ENCODE results near the gene ARMH1. TPM values are rescaled to one million over a fixed set of nuclear protein-coding genes. Genes with fewer than 3 reads are reported as not detected.
A peak's percentile ranks its signal among the peaks of the same experiment; 100 is the strongest.

ARMH1 gene
- total RNA-seq, 1 experiment from 2014 or later, result 0.15 TPM

- H4K20me1 ChIP-seq (ENCODE audit: low read length), result no peaks in the 10 kb centered on the region
- POLR2A ChIA-PET (ENCODE audit: unreplicated experiment), result interaction anchor here (0.6 kb wide), 1 partner anchor 48 kb away, joined by 3 read pairs; no protein-coding TSS in a partner anchor
Observed at GRCh38 chr1:44673675-44674112, 820 bp upstream of the ARMH1 start.

DNA sequence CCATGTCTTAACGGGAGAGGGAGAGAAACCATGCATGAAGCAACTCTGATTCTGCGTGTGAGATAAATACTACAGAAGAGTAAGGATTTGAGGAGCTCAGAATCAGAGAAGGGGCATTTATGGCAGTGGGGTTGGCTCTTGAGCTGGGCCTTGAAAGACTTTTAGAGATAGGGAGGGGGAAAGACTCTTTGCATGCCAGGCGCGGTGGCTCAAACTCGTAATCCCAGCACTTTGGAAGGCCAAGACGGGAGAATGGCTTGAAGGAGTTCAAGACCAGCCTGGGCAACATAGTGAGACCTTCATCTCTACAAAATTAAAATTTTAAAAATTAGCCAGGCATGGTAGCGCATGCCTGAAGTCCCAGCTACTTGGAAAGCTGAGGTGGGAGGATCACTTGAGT is 672 bp downstream of the ARMH1 start:
- H3K4me2 ChIP-seq (ENCODE audit: low read length), result peak overlapping the region; percentile 96
- H3K79me2 ChIP-seq (ENCODE audit: low read length), result no peaks in the 10 kb centered on the region
- H3K4me3 ChIP-seq (ENCODE audit: low read length), result peak overlapping the region; percentile 79
- peak overlapping the region; percentile 52; the same call in 1 of the 2 replicates for H3K9ac ChIP-seq (ENCODE audit: low read length)
- TF ChIP-seq EZH2phosphoT487 (IDR thresholded peaks at IDR 0.05; ENCODE audit: borderline replicate concordance, low read length) (no peak), EZH2 (IDR thresholded peaks at IDR 0.05; ENCODE audit: low read length, unreplicated experiment) (no peak)
- TF ChIP-seq, protein P1, sequence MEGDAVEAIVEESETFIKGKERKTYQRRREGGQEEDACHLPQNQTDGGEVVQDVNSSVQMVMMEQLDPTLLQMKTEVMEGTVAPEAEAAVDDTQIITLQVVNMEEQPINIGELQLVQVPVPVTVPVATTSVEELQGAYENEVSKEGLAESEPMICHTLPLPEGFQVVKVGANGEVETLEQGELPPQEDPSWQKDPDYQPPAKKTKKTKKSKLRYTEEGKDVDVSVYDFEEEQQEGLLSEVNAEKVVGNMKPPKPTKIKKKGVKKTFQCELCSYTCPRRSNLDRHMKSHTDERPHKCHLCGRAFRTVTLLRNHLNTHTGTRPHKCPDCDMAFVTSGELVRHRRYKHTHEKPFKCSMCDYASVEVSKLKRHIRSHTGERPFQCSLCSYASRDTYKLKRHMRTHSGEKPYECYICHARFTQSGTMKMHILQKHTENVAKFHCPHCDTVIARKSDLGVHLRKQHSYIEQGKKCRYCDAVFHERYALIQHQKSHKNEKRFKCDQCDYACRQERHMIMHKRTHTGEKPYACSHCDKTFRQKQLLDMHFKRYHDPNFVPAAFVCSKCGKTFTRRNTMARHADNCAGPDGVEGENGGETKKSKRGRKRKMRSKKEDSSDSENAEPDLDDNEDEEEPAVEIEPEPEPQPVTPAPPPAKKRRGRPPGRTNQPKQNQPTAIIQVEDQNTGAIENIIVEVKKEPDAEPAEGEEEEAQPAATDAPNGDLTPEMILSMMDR (conservative IDR thresholded peaks at IDR 0.05; ENCODE audit: low read depth, low read length), result no peak
- BruUV-seq (replicated peaks), result no TSS peak
- POLR2A ChIA-PET (ENCODE audit: unreplicated experiment), result no interaction called here
- H3K27ac ChIP-seq (ENCODE audit: low read length), result no peak overlapping the region
- DNase-seq (no peak), ATAC-seq (no peak)
- peaks cover 3% of the 10 kb centered on the region for H3F3A ChIP-seq (ENCODE audit: low read length, unreplicated experiment)
- H4K20me1 ChIP-seq (ENCODE audit: low read length), result no peaks in the 10 kb centered on the region
- no peaks in the 10 kb centered on the region for H3K36me3 ChIP-seq (ENCODE audit: low read depth, low read length)
- CTCF ChIA-PET, result no interaction called here
- peaks cover 42% of the 10 kb centered on the region for H3K4me1 ChIP-seq (ENCODE audit: insufficient read depth, low read length)
- H3K27me3 ChIP-seq (ENCODE audit: low read length), result no peaks in the 10 kb centered on the region
- peak overlapping the region; percentile 89 for H2AFZ ChIP-seq (ENCODE audit: low read length)
- intact Hi-C loops (cut with micrococcal nuclease), result no loop called here
- H3K9me3 ChIP-seq (ENCODE audit: low read length), result no peaks in the 10 kb centered on the region
- H3K9me2 ChIP-seq (replicated peaks; ENCODE audit: low read length), result no peaks in the 10 kb centered on the region

More at GRCh38 chr1:44673675-44674112, 820 bp upstream of the ARMH1 start:
- 0 out of 2 replicates have a peak overlapping the region, but pooled peaks have one; percentile 5 for H3K27ac ChIP-seq (ENCODE audit: low read length)
- peak overlapping the region; percentile 79 for H3K4me3 ChIP-seq (ENCODE audit: low read length)
- CTCF ChIA-PET, result interaction anchor here (0.6 kb wide), 1 partner anchor 12 kb away, joined by 3 read pairs; no protein-coding TSS in a partner anchor
- TSS peak; percentile 73 for BruUV-seq (replicated peaks)
- intact Hi-C loops (cut with micrococcal nuclease), result loop anchor here (5.0 kb wide), 1 partner anchor 34 kb away; no protein-coding TSS in a partner anchor
- no peaks in the 10 kb centered on the region for H3K36me3 ChIP-seq (ENCODE audit: low read depth, low read length)
- H3K9me2 ChIP-seq (replicated peaks; ENCODE audit: low read length), result no peaks in the 10 kb centered on the region
- peaks cover 42% of the 10 kb centered on the region for H3K4me1 ChIP-seq (ENCODE audit: insufficient read depth, low read length)
- H3K9me3 ChIP-seq (ENCODE audit: low read length), result no peaks in the 10 kb centered on the region
- DNase-seq (peak; percentile 11), ATAC-seq (peak; percentile 1; the same call in 1 of the 2 replicates)
- H3F3A ChIP-seq (ENCODE audit: low read length, unreplicated experiment), result peaks cover 3% of the 10 kb centered on the region
- H3K79me2 ChIP-seq (ENCODE audit: low read length), result no peaks in the 10 kb centered on the region
- H3K9ac ChIP-seq (ENCODE audit: low read length), result peak overlapping the region; percentile 78
- H2AFZ ChIP-seq (ENCODE audit: low read length), result peak overlapping the region; percentile 89
- no peaks in the 10 kb centered on the region for H3K27me3 ChIP-seq (ENCODE audit: low read length)
- TF ChIP-seq, protein P1 (conservative IDR thresholded peaks at IDR 0.05; ENCODE audit: low read depth, low read length), result no peak
- no peak for TF ChIP-seq EZH2phosphoT487 (IDR thresholded peaks at IDR 0.05; ENCODE audit: borderline replicate concordance, low read length)
- H3K4me2 ChIP-seq (ENCODE audit: low read length), result peak overlapping the region; percentile 96

DNA sequence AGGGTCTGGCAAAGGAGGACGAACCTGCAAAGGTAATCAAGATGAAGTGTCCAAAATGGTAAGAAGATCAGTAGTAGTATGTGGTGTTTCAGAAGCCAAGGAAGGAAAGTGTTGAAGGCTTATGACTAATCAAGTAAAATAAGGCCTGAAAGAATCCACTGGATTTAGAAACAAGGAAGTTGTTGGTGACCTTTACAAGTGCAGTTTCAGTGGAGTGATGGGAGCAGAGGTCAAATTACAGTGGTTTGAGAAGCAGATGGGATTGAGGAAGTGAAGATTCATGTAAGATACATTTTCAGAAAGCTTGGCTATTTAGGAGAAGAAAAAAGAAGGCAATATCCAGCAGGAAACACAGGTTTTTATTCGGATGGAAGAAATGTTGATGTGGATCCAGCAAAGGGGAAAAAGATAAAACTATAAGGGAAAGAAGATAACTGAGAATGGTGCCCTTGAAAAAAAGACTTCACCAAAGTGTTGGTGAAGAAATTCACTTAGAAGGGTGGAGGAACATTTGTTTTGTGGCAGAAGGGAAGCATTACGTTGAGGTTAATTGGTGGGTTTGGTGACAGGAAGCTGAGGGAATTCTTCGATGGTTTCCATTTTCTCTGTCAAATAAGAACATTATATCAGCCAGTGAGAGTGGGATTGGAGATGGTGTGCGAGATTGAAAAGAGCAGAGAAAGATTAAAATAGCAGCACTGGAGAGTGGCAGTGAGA is 2.1 kb downstream of the ARMH1 start:
- ChIA-PET POLR2A (ENCODE audit: unreplicated experiment) (interaction anchor here (0.6 kb wide), 2 partner anchors 13 to 45 kb away, joined by 3 read pairs; no protein-coding TSS in a partner anchor), CTCF (no interaction called here)
- Histone ChIP-seq H3K27me3 (ENCODE audit: low read length) (no peaks in the 10 kb centered on the region), H3K4me3 (ENCODE audit: low read length) (no peak overlapping the region), H3K9me3 (ENCODE audit: low read length) (no peaks in the 10 kb centered on the region), H3F3A (ENCODE audit: low read length, unreplicated experiment) (peaks cover 3% of the 10 kb centered on the region), H4K20me1 (ENCODE audit: low read length) (no peaks in the 10 kb centered on the region), H3K4me2 (ENCODE audit: low read length) (peak overlapping the region; percentile 13), H3K9me2 (replicated peaks; ENCODE audit: low read length) (no peaks in the 10 kb centered on the region), H3K9ac (ENCODE audit: low read length) (no peak overlapping the region), H3K79me2 (ENCODE audit: low read length) (no peaks in the 10 kb centered on the region), H2AFZ (ENCODE audit: low read length) (0 out of 2 replicates have a peak overlapping the region, but pooled peaks have one; percentile 12), H3K27ac (ENCODE audit: low read length) (peak overlapping the region; percentile 35), H3K36me3 (ENCODE audit: low read depth, low read length) (no peaks in the 10 kb centered on the region), H3K4me1 (ENCODE audit: insufficient read depth, low read length) (peaks cover 41% of the 10 kb centered on the region)
- no TSS peak for BruUV-seq (replicated peaks)
- peak; percentile 50 for DNase-seq
- intact Hi-C loops (cut with micrococcal nuclease), result loop anchor here (1.0 kb wide), 1 partner anchor 21 kb away; no protein-coding TSS in a partner anchor
- TF ChIP-seq EZH2phosphoT487 (IDR thresholded peaks at IDR 0.05; ENCODE audit: borderline replicate concordance, low read length) (no peak), EZH2 (IDR thresholded peaks at IDR 0.05; ENCODE audit: low read length, unreplicated experiment) (no peak)
- TF ChIP-seq, protein P1 (conservative IDR thresholded peaks at IDR 0.05; ENCODE audit: low read depth, low read length), result no peak
- ATAC-seq, result no peak

All from PC-3 (cell line).